Mammary epithelial cell (primary cell): ENCODE data around the gene TACR1.
A peak's percentile ranks its signal among the peaks of the same experiment; 100 is the strongest.

Experiments used
- EZH2 ChIP-seq: IDR thresholded peaks from 2 replicates; pipeline ENCODE4 v1.6.1; 2012; ENCODE audit warnings: low read length, inconsistent platforms, borderline replicate concordance
- TF ChIP-seq, protein P1 (sequence below), 2 donors: IDR thresholded peaks in 1 of 2; conservative IDR thresholded peaks in 1 of 2; 2 replicates each; pipeline ENCODE4 v1.5.1; 2011 to 2012; ENCODE audit warnings: inconsistent platforms in 2 of 2, low read length in 2 of 2, mild to moderate bottlenecking in 2 of 2, control low read depth in 1 of 2, low read depth in 1 of 2; ENCODE audit not compliant: insufficient read depth in 1 of 2; ENCODE audit errors: extremely low read depth in 1 of 2

- TF ChIP-seq, protein P1, sequence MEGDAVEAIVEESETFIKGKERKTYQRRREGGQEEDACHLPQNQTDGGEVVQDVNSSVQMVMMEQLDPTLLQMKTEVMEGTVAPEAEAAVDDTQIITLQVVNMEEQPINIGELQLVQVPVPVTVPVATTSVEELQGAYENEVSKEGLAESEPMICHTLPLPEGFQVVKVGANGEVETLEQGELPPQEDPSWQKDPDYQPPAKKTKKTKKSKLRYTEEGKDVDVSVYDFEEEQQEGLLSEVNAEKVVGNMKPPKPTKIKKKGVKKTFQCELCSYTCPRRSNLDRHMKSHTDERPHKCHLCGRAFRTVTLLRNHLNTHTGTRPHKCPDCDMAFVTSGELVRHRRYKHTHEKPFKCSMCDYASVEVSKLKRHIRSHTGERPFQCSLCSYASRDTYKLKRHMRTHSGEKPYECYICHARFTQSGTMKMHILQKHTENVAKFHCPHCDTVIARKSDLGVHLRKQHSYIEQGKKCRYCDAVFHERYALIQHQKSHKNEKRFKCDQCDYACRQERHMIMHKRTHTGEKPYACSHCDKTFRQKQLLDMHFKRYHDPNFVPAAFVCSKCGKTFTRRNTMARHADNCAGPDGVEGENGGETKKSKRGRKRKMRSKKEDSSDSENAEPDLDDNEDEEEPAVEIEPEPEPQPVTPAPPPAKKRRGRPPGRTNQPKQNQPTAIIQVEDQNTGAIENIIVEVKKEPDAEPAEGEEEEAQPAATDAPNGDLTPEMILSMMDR (conservative IDR thresholded peaks at IDR 0.05 in 1 of 2, IDR thresholded peaks at IDR 0.05 in 1 of 2; ENCODE audit: extremely low read depth in 1 of 2, insufficient read depth in 1 of 2, low read depth in 1 of 2, low read length in 2 of 2) = peak; percentile 41 to 56
- peak; percentile 61 for TF ChIP-seq EZH2
Observed at GRCh38 chr2:75199428-75200011, at the start of gene TACR1.
